C4-2B (cell line): ENCODE data around the gene EMILIN3.

ENCODE experiments used
- CTCF ChIP-seq: fragments of 450-650 bp; conservative IDR thresholded peaks from 2 replicates; pipeline ENCODE4 v1.5.1; 2017; ENCODE audit warnings: mild to moderate bottlenecking
- ZFX ChIP-seq: fragments of 450-650 bp; IDR thresholded peaks from 2 replicates; pipeline ENCODE4 v1.6.1; 2017

GRCh38 chr20:41412324-41413120, 45.9 kb upstream of the EMILIN3 start:
- TF ChIP-seq CTCF (no peak), ZFX (no peak)
